IMR-90 (cell line): Measurements from ENCODE around the gene EML6. TPM values are rescaled to one million over a fixed set of nuclear protein-coding genes. Genes with fewer than 3 reads are reported as not detected.

Source experiments
- ATAC-seq: fragments of 200-7000 bp; cut with Tn5 transposase; 2 replicates; pipeline ENCODE4 v1.9.1; 2020; ENCODE audit warnings: low read depth, mild to moderate bottlenecking, moderate library complexity
- BruUV-seq: library from RNA; stranded (reverse); fragments of 400-500 nt; replicated peaks from 2 replicates; lab custom pipeline; 2021; lab: Mats Ljungman, UMichigan
- CTCF ChIA-PET: fragments of 300-600 bp; formaldehyde crosslinking; extraction: SDS; loops from one replicate; lab custom pipeline; 2021; ENCODE audit warnings: antibody characterized with exemption; lab: Yijun Ruan, JAX
- POLR2A ChIA-PET: fragments of 300-600 bp; sonication (Branson Sonifier 250); formaldehyde crosslinking; loops from one replicate; lab custom pipeline; 2022; ENCODE audit warnings: antibody characterized with exemption; ENCODE audit not compliant: unreplicated experiment; lab: Charles Lee
- DNase-seq: peaks from one replicate; pipeline ENCODE4 v3.0.0; 2013
- H2AFZ ChIP-seq: replicated peaks from 2 replicates; pipeline ENCODE3; 2013; ENCODE audit warnings: low read length, mild to moderate bottlenecking; ENCODE audit not compliant: poor library complexity
- H2AK5ac ChIP-seq: 2 replicates; pipeline ENCODE4 v1.6.1; 2013; ENCODE audit warnings: low read depth, low read length, inconsistent platforms
- H2AK9ac ChIP-seq: replicated peaks from 2 replicates; pipeline ENCODE3; 2013; ENCODE audit warnings: mild to moderate bottlenecking, low read depth, low read length, moderate library complexity; ENCODE audit not compliant: poor library complexity
- H2BK120ac ChIP-seq: 2 replicates; pipeline ENCODE4 v1.6.1; 2013; ENCODE audit warnings: low read depth, low read length, inconsistent platforms
- H2BK15ac ChIP-seq: 3 replicates; pipeline ENCODE4 v1.6.1; 2013; ENCODE audit warnings: low read depth, low read length, inconsistent platforms
- H2BK20ac ChIP-seq: 2 replicates; pipeline ENCODE4 v1.6.1; 2013; ENCODE audit warnings: low read depth, mild to moderate bottlenecking, inconsistent platforms, low read length, moderate library complexity
- H2BK5ac ChIP-seq: 2 replicates; pipeline ENCODE4 v1.6.1; 2013; ENCODE audit warnings: mild to moderate bottlenecking, low read depth, low read length, inconsistent platforms; ENCODE audit not compliant: poor library complexity, severe bottlenecking
- H3K14ac ChIP-seq: replicated peaks from 2 replicates; pipeline ENCODE4 v1.6.1; 2013; ENCODE audit warnings: low read depth, low read length, inconsistent platforms
- H3K18ac ChIP-seq: 2 replicates; pipeline ENCODE4 v1.6.1; 2013; ENCODE audit warnings: low read depth, low read length, control low read depth
- H3K23ac ChIP-seq: 2 replicates; pipeline ENCODE4 v1.6.1; 2013; ENCODE audit warnings: low read depth, low read length, inconsistent platforms
- H3K27ac ChIP-seq: 2 replicates; pipeline ENCODE4 v1.5.1; 2013; ENCODE audit warnings: mild to moderate bottlenecking, control low read depth, low read length; ENCODE audit not compliant: insufficient read depth
- H3K27me3 ChIP-seq: 2 replicates; pipeline ENCODE4 v1.6.1; 2013; ENCODE audit warnings: low read length; ENCODE audit not compliant: control insufficient read depth, insufficient read depth
- H3K36me3 ChIP-seq: 2 replicates; pipeline ENCODE4 v1.6.1; 2013; ENCODE audit warnings: low read length, mixed read lengths; ENCODE audit not compliant: control insufficient read depth, insufficient read depth
- H3K4ac ChIP-seq: 2 replicates; pipeline ENCODE4 v1.6.1; 2013; ENCODE audit warnings: low read depth, low read length, inconsistent platforms
- H3K4me1 ChIP-seq: 2 replicates; pipeline ENCODE4 v1.6.1; 2013; ENCODE audit warnings: low read length, mixed read lengths; ENCODE audit not compliant: control insufficient read depth, insufficient read depth
- H3K4me2 ChIP-seq: 2 replicates; pipeline ENCODE4 v1.6.1; 2013; ENCODE audit warnings: low read depth, mild to moderate bottlenecking, control low read depth, low read length, moderate library complexity
- H3K4me3 ChIP-seq: 2 replicates; pipeline ENCODE4 v1.5.1; 2013; ENCODE audit warnings: low read depth, mild to moderate bottlenecking, control low read depth, low read length, moderate library complexity; ENCODE audit not compliant: insufficient read depth
- H3K56ac ChIP-seq: 2 replicates; pipeline ENCODE4 v1.6.1; 2013; ENCODE audit warnings: low read length, inconsistent platforms; ENCODE audit not compliant: insufficient read depth; ENCODE audit errors: extremely low read depth
- H3K79me1 ChIP-seq, 2 experiments: 2 replicates each; pipeline ENCODE4 v1.6.1; 2013; ENCODE audit warnings: low read length in 2 of 2, inconsistent platforms in 1 of 2, low read depth in 1 of 2
- H3K9ac ChIP-seq: 2 replicates; pipeline ENCODE4 v1.6.1; 2013; ENCODE audit warnings: low read depth, low read length, control low read depth
- H3K9me1 ChIP-seq: 2 replicates; pipeline ENCODE4 v1.6.1; 2013; ENCODE audit warnings: low read length, inconsistent platforms; ENCODE audit not compliant: insufficient read depth
- H3K9me3 ChIP-seq: 2 replicates; pipeline ENCODE4 v1.6.1; 2013; ENCODE audit warnings: low read length; ENCODE audit not compliant: control insufficient read depth, insufficient read depth
- H4K20me1 ChIP-seq: 2 replicates; pipeline ENCODE4 v1.6.1; 2013; ENCODE audit warnings: low read length, inconsistent platforms; ENCODE audit not compliant: insufficient read depth
- H4K5ac ChIP-seq: 2 replicates; pipeline ENCODE4 v1.6.1; 2013; ENCODE audit warnings: mild to moderate bottlenecking, low read depth, low read length, control low read depth
- H4K8ac ChIP-seq, 2 experiments: 2 replicates each; pipeline ENCODE4 v1.6.1; 2013; ENCODE audit warnings: low read depth in 2 of 2, low read length in 2 of 2, control low read depth in 1 of 2, inconsistent platforms in 1 of 2
- H4K91ac ChIP-seq: 2 replicates; pipeline ENCODE4 v1.6.1; 2013; ENCODE audit warnings: low read depth, low read length, inconsistent platforms; ENCODE audit not compliant: insufficient read depth
- BHLHE40 ChIP-seq: fragments of 150-350 bp; IDR thresholded peaks from 2 replicates; pipeline ENCODE4 v1.6.1; 2016; ENCODE audit warnings: mild to moderate bottlenecking, low read depth, low read length
- MAFK ChIP-seq: IDR thresholded peaks from 2 replicates; pipeline ENCODE4 v1.6.1; 2012; ENCODE audit warnings: low read depth, low read length, improper control_type of control experiment
- POLR2A ChIP-seq: IDR thresholded peaks from 2 replicates; pipeline ENCODE4 v1.6.1; 2012; ENCODE audit warnings: mild to moderate bottlenecking, low read depth, low read length
- RFX5 ChIP-seq: IDR thresholded peaks from 2 replicates; pipeline ENCODE4 v1.8.0; 2012; ENCODE audit warnings: low read depth, mild to moderate bottlenecking, low read length, moderate library complexity
- SMC3 ChIP-seq: fragments of 150-350 bp; IDR thresholded peaks from 2 replicates; pipeline ENCODE4 v1.6.1; 2016; ENCODE audit warnings: low read depth, mild to moderate bottlenecking, antibody characterized with exemption, low read length, moderate library complexity
- WGBS, 2 experiments: methylation state at CpG; one replicate each; pipeline versions ENCODE4 v1.1.5 to v1.1.7; 2013; ENCODE audit warnings: missing lambda C conversion rate in 2 of 2; ENCODE audit not compliant: insufficient read length in 1 of 2; ENCODE audit errors: extremely low coverage in 2 of 2; 5-methylcytosine and 5-hydroxymethylcytosine counted together
- dilution Hi-C: fragments of 300-500 bp; cut with HindIII; formaldehyde crosslinking; loops from one replicate; pipeline ENCODE4 v1.14.3; 2018; ENCODE audit warnings: low sequenced_read_pairs; ENCODE audit not compliant: unreplicated experiment
- in situ Hi-C: fragments of 300-500 bp; cut with MboI; formaldehyde crosslinking; loops from 3 replicates; pipeline ENCODE4 v1.14.3; 2019; ENCODE audit warnings: low sequenced_read_pairs, inconsistent platforms, mixed read lengths
- intact Hi-C: fragments of 100-400 bp; cut with micrococcal nuclease; formaldehyde crosslinking; loops from 2 replicates; pipeline ENCODE4 v1.10.0; 2022
- polyA plus RNA-seq, 3 experiments: library from polyadenylated mRNA; depleted of rRNA; stranded (reverse); fragments of >200 nt; gene quantifications; 2 replicates each; pipeline ENCODE4 v1.2.3, GENCODE V29; 2012; ENCODE audit warnings: low replicate concordance in 1 of 3
- total RNA-seq: library from RNA; depleted of rRNA; stranded (reverse); fragments of >200 nt; gene quantifications from 2 replicates; pipeline ENCODE4 v1.2.3, GENCODE V29; 2012
- TF ChIP-seq, protein P1 (sequence below): fragments of 150-350 bp; IDR thresholded peaks from 2 replicates; pipeline ENCODE4 v1.6.1; 2017; ENCODE audit warnings: mild to moderate bottlenecking, antibody characterized with exemption, low read length, low read depth
- TF ChIP-seq, protein P2 (sequence below): conservative IDR thresholded peaks from 2 replicates; pipeline ENCODE4 v1.5.1; 2012; ENCODE audit warnings: mild to moderate bottlenecking, low read depth, low read length, improper control_type of control experiment

EML6 gene
- total and polyA plus RNA-seq, 2 of the 4 experiments (the other 2 are of a cell fraction), result 0.18 to 0.19 TPM

DNA sequence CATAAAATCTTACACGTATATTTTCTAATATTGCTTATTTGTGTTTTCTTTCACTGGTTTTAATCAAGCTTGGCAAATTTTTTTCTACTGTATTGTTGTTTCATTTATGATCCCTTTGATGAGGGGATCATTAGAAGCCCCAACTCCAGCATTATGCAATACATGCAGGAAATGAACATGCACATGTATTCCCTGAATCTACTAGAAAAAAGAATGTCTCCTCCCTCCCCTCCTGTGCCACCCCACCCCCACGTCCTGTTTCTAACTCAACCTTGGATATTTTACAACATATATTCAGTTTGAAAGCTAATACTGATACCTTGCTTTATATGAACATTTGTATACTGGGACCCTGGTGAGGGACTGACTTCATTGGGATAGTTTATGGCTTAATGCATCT is 53.0 kb downstream of the EML6 start:
- H4K91ac ChIP-seq, result no peak overlapping the region
- peaks cover 7% of the 10 kb centered on the region for H3K9me3 ChIP-seq
- no peak overlapping the region for H2AFZ ChIP-seq
- no peak overlapping the region for H4K5ac ChIP-seq
- no peak overlapping the region for H2BK120ac ChIP-seq
- no peak overlapping the region for H3K14ac ChIP-seq
- no peak overlapping the region for H3K23ac ChIP-seq
- dilution Hi-C loops (no loop called here), intact Hi-C loops (no loop called here), in situ Hi-C loops (no loop called here)
- H4K20me1 ChIP-seq, result no peaks in the 10 kb centered on the region
- no peak overlapping the region for H3K27ac ChIP-seq
- WGBS, 2 experiments, result no CpG with 5 or more reads among the region's 2 CpGs
- no TSS peak for BruUV-seq
- ChIA-PET CTCF (no interaction called here), POLR2A (no interaction called here)
- H2AK5ac ChIP-seq, result no peak overlapping the region
- no peak overlapping the region for H3K4me2 ChIP-seq
- no peaks in the 10 kb centered on the region for H3K36me3 ChIP-seq
- no peak overlapping the region for H3K9ac ChIP-seq
- H4K8ac ChIP-seq, result no peak overlapping the region
- H2BK20ac ChIP-seq, result no peak overlapping the region
- no peak overlapping the region for H3K18ac ChIP-seq
- H3K79me1 ChIP-seq, result no peaks in the 10 kb centered on the region
- no peaks in the 10 kb centered on the region for H3K4me1 ChIP-seq
- ATAC-seq (no peak), DNase-seq (no peak)
- no peak overlapping the region for H3K4ac ChIP-seq
- H2BK15ac ChIP-seq, result no peak overlapping the region
- TF ChIP-seq RFX5 (no peak), POLR2A (no peak), SMC3 (no peak), BHLHE40 (no peak), MAFK (no peak)
- TF ChIP-seq, protein P1, sequence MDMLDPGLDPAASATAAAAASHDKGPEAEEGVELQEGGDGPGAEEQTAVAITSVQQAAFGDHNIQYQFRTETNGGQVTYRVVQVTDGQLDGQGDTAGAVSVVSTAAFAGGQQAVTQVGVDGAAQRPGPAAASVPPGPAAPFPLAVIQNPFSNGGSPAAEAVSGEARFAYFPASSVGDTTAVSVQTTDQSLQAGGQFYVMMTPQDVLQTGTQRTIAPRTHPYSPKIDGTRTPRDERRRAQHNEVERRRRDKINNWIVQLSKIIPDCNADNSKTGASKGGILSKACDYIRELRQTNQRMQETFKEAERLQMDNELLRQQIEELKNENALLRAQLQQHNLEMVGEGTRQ, result no peak
- TF ChIP-seq, protein P2, sequence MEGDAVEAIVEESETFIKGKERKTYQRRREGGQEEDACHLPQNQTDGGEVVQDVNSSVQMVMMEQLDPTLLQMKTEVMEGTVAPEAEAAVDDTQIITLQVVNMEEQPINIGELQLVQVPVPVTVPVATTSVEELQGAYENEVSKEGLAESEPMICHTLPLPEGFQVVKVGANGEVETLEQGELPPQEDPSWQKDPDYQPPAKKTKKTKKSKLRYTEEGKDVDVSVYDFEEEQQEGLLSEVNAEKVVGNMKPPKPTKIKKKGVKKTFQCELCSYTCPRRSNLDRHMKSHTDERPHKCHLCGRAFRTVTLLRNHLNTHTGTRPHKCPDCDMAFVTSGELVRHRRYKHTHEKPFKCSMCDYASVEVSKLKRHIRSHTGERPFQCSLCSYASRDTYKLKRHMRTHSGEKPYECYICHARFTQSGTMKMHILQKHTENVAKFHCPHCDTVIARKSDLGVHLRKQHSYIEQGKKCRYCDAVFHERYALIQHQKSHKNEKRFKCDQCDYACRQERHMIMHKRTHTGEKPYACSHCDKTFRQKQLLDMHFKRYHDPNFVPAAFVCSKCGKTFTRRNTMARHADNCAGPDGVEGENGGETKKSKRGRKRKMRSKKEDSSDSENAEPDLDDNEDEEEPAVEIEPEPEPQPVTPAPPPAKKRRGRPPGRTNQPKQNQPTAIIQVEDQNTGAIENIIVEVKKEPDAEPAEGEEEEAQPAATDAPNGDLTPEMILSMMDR, result no peak
- H2BK5ac ChIP-seq, result no peak overlapping the region
- H2AK9ac ChIP-seq, result no peak overlapping the region
- H3K27me3 ChIP-seq, result no peaks in the 10 kb centered on the region; the same call in 1 of the 2 replicates
- no peak overlapping the region for H3K56ac ChIP-seq
- no peaks in the 10 kb centered on the region for H3K9me1 ChIP-seq
- no peak overlapping the region for H3K4me3 ChIP-seq
